GM04503 (cell line): Measurements from ENCODE around the gene PDE11A.
A peak's percentile ranks its signal among the peaks of the same experiment; 100 is the strongest.

Source experiments
- DNase-seq: peaks from one replicate; pipeline ENCODE4 v3.0.0-alpha.2; 2012; ENCODE audit warnings: low read depth

PDE11A gene

DNA sequence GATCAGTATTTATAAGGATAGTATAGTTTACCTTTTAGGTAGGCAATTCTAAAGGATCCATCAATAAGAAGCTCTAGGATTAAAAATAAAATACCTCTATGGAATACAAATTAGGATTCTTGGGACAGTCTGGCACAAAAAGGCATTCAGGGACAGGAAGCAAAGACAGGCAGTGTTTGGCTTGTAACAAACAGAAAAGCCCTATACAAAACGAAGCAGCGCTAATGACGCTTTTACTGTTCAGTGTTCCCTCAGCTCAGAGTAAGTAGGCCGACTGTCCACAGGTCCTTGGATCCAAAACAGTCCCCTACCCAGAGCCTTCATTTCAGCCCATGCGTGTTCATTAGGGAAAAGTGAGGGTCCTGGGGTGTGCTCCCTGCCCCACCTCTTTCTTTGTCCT is 443.7 kb downstream of the PDE11A start:
- no peak for DNase-seq

DNA sequence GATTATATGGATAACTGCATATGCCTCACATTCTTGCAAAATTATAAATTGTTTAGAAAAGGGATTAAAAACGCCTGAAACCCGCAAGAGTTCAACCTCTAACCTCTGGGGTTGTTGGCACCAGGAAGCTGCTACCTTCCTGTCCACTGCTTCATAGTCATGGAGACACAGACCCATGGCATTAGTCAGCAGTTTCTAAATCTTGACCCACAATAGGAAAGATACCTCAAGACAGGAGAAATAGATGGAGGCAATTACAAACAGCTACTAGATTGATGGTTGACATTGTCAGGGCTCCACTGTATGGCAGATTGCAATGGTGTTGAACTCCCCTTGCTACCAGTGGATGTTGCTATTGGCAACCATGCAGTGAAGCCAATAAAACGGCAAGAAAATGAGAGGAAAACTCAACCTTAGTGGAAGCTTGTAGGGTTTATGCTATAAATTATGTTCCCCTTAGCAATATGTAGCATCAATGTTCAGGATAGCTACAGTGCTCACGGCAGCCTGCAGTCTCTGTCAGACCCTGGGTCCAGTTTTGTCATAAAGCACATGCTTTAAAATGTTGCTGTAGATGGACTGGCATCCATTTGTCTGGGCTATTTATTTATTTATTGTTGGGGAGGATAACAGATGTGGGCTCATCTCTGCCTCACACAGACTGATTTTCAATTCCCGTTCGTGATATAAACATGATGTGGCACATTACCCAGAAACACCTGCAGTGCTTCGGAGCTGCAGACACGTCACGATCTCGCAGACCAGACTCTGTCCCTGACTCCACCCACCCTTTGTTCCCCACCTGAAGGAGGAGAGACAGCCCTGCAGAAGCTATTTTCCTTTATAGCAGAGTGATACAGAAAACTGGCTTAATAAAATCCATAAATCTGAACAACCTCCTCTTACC is 446.6 kb downstream of the PDE11A start:
- DNase-seq: no peak

DNA sequence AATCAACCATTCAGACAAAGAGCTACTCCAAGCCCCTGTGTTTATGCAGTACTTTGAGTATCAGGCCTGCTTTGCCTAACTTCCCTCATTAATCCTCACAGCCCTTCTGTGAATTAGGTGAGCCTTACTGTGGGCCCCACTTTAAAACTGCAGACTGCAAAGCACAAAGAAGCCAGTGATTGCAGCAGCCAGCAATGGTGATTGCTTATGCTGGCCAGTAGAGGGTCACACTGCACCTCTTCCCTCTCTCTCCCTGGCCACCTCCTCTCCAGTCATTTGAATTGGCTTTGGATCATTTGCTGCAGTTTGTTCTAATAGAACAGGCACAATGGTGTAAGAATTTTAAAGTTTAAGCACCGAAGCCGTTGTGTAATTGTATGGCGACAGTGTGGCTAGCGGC is 450.1 kb downstream of the PDE11A start:
- no peak for DNase-seq

GRCh38 chr2:177619986-177620385 is 452.6 kb downstream of the PDE11A start:
- DNase-seq: no peak

DNA sequence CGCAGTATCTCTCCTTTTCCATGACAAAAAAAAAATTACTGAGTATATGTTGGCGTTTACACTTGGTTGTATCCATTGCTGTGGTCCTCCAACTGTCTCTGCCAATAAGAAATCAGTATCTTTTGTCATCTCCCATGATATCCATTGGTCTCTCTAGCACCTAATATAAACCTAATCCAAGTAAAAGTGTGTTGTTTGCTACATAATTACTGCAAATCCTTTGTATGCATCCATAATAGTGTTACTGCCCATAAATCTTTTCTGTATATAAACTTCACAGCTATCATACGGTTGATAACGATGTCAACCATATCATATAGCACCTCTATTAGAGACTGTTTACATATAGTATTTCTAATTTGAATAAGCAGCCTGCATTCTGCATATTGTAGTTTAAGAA is 453.1 kb downstream of the PDE11A start:
- DNase-seq: no peak

DNA sequence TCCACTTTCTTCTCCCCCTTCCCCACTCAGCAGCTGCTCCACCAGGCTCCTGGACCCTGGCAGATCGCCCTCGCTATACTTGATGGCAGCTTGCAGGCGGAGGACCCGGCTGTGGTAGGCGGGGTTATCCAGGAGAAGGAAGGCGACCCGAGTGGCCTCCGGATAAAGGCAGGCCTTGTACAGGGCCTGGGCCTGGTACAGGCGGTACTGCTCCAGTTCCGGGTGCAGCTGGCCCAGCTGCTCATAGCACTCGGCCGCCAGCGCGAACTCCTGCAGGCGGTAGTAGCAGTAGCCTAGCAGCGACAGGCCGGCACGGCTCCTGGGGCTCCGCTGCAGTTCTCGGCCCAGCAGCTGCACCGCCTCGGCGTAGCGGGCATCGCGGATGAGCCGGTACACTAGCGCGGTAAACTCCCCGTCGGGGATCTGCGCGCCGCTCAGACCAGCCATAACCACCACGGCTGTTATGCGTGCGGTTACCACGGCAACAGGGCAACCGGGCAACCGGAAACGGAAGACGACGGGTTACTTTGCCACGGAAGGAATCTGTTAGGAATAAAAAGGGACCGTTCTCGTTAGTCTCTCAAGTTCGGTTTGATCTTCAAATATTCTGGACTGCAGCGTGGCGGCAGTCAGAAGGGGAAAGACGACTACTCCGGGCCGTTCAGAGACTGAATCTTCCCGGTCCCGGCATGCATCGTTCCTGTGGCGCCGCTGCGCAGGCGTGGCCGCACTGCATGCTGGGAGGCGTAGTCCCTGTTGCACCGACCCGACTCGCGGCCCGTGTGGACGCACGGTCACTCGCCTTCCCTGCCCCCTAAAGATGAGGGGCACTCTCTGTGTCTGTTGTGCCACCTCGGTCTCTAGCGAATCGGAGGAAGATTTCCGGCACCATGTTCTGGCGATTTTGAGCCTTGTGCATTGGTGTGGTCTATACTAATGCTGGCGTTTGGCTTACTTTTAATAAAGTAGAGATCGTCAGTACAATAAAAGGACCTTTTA is 454.0 kb downstream of the PDE11A start:
- peak; percentile 62 for DNase-seq

GRCh38 chr2:177617849-177618248 is 454.7 kb downstream of the PDE11A start:
- DNase-seq: no peak

DNA sequence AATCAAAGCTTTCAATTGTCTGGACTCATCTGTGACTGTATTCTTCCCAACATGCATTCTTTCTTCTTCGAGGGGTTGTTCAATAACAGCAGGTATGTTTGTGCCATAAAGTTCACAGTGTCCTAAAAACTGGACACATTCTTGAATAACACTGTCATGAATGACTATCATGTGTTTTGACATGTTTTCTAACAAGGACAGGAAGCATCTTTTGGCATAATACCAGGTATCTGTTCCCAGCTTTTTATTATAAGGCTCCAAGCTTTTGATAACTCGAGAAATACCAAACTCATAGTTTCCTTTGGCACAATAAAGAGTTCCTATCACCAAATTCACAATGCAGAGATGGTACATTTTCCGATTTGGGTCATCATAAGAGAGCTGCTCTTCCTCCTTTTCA is 455.8 kb downstream of the PDE11A start:
- DNase-seq: no peak

GRCh38 chr2:177616066-177616465 is 456.5 kb downstream of the PDE11A start:
- no peak for DNase-seq

GRCh38 chr2:177612659-177613058 is 459.9 kb downstream of the PDE11A start:
- DNase-seq: no peak

DNA sequence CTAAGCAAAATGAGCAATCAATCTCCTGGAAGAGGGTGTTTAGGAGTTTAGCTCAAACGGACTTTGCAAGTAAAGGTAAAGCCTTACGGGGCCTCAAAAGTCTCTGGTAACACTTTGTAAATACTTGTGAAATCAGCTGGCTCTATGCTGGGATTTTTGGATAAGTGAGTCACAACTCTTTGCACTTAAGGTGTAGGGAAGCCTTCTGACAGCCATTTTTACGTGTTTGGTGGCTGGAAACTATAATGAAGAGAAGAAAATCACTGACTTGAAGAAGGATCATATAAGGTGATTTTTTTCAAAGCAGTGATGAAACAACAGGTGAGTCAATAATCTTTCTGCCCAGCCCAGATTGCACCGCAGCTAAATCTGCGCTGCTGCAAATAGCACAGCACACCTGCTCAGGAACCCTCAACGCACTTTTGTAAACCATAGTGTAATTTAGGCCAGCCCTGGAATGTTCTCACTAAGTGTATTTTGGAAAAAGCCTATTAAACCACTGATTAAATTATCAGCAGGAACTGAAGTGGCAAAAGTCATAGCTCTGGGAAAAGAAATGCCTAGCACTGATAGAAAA is 461.2 kb downstream of the PDE11A start:
- DNase-seq: no peak

- DNase-seq: no peak
These were observed 461.8 kb downstream of the PDE11A start for GRCh38 chr2:177610813-177611212.

- DNase-seq: no peak
These were observed 465.9 kb downstream of the PDE11A start for GRCh38 chr2:177606636-177607035.

DNA sequence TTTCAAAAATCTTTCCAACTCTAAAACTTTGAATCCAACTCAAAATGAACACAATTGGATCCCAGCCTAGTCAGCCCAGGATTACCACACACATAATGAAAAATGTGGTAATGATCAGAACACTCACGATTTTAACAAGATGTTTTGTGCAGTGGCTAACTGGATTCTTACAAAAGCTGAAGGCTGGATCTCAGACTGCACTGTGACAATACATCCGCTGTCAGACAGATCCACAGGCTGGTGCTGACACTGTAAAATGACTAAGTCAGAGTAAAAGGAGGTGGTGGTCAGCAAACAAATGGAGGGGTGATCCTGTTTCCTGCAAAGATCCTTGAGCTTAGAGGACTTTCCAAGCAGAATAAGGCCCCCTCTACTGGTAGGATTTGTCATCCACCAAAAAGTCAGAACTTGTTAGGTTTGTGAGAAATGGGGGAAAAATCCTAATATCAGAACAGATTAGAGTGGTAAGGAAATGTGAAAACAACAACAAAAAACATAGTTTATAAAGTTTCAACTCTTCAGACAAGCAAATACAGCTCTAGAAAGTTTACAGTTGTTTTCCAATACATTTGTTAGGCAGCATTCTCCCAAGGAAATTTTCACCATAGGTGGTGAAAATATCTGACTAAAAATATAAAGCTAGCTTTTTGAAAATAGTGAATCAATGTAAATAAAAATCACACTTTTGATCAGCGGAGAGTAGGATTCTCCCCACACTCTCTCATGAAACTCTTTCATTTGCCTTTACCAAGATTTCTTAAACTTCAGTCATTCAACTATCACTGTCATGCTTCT is 468.1 kb downstream of the PDE11A start:
- DNase-seq: peak; percentile 83

DNA sequence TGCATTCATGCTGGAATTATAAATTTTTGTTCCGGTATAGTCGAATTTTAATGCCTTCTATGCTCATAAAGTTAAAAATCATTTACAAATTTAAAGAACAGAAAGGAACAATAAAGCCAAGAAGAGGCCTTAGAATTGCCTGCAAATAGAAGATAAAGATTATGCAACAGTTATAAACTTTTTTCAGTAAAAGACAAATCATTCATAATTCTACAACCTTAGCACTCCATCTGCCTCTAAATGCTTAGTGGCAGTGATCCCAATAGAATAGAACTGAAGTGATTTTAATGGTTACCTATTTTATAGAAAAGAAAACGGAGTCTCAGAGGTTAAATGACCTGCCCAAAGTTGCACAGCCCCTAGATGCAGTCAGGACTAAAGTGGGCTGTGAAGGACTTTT is 468.8 kb downstream of the PDE11A start:
- DNase-seq: no peak

- DNase-seq: no peak
These were observed 469.4 kb downstream of the PDE11A start for GRCh38 chr2:177603181-177603580.

DNA sequence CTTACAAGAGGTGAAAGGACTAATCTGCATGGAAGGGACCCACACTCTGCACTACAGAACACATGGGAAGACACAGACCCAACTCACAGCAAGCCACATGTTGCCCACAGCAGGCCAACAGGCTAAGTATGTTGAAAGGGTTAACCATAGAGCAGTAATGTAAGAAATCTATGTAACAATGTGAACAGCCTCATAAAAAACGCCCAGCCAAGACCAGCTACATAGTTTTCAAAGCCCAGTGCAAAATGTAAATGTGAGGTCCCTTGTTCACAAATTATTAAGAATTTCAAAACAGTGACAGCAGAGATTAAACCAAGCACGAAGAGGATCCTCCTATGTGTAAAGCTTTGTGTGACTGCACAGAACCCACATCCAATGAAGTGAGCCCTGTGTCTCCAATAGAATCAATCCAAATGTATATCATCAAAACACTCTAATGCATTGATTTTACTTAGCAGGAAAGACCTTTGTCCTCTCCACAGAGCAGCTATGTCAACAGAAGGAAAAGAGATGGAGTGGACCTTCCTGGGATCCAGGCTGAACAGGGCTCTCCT is 469.9 kb downstream of the PDE11A start:
- no peak for DNase-seq

- no peak for DNase-seq
These were observed 471.7 kb downstream of the PDE11A start for GRCh38 chr2:177600917-177601316.

DNA sequence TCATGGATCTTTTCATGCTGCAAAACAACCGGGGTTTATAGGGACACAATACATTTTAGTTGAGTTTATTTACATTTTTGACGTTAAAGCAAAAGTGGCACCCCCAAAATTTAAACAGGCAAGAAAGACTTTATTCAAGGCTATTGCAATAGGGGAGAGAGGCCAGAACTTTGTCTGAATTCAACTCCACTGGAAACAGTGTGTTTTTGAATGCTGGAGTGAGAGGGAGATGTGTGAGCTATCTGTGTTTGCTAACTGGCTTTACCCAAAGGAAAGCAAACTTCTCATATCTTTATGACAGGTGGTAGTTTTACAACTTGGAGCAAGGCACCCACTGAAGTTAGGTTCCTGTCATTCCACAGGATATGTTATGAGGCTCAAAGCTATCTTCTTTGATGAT is 472.6 kb downstream of the PDE11A start:
- no peak for DNase-seq

DNA sequence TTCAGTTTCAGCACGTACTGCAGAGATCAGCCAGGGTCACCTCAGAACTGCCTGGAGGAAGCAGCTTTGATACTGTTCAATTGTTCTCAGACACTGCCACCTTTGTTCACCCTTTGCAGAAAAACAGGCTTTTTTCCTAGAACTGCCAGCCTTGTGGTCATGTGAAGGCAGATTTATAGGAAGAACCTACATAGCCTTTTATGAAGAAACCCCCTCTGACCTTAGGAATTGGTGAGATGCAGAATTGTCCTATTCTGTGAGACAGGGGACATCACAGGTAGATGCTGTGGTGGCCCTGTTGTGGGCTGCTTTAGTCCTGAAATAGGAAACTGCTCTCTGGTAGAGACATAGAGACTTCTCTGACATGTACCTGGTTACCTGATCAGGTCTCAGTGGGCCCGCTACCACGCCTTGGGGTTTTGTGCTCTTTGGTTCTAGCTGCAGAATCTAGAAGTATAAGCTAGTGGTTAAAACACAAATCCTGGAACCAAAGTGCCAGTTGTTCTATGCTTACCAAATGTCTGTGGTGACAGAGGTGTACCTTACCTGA is 473.4 kb downstream of the PDE11A start:
- no peak for DNase-seq
